ENCODE data around the gene LAPTM5. TPM values are rescaled to one million over a fixed set of nuclear protein-coding genes. Genes with fewer than 3 reads are reported as not detected.

LAPTM5 gene
- total and polyA plus RNA-seq, 2 of the 8 experiments (the other 6 are each of a cell fraction or from before 2014, with no cell fraction given): 0.37 to 1.4 TPM

DNA sequence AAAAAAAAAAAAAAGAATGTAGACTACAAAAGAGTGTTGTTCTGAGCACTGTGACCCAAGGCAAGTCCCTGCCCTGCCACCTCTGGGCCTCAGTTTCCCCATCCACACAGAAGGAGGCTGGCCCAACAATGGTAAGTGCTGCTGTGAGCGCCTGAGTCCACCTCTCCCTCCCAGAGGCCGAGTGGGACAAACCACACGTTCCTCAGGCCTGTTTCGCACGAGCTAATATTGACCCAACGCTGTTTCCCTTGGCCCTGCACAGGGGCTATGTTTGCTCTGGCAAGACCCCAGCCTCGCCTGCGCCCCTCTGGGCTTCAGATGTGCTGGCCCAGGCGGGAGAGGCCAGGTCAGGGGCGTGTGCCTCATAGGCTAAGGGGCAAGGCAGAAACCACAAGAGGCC, 12.6 kb upstream of the LAPTM5 start:
- H2AK5ac ChIP-seq (ENCODE audit: low read depth, low read length): no peak overlapping the region
- H3K4me3 ChIP-seq (ENCODE audit: extremely low read depth in 1 of 4, insufficient read depth in 2 of 4, low read depth in 3 of 4, low read length in 4 of 4): no peak overlapping the region
- H3K4me2 ChIP-seq (ENCODE audit: insufficient read depth in 1 of 2, low read depth in 2 of 2, low read length in 2 of 2): no peak overlapping the region
- no peaks in the 10 kb centered on the region for H3K27me3 ChIP-seq (replicated peaks in 1 of 4; ENCODE audit: control insufficient read depth in 3 of 4, extremely low read depth in 1 of 4, insufficient read depth in 3 of 4, low read length in 3 of 4)
- no peak overlapping the region for H3K27ac ChIP-seq (ENCODE audit: low read depth, low read length)
- H3K9ac ChIP-seq (replicated peaks in 1 of 4; ENCODE audit: extremely low read depth in 1 of 4, low read depth in 3 of 4, low read length in 3 of 4): no peak overlapping the region
- H2BK20ac ChIP-seq (ENCODE audit: low read length): no peak overlapping the region
- H3K79me1 ChIP-seq (ENCODE audit: low read depth, low read length): no peaks in the 10 kb centered on the region
- no peaks in the 10 kb centered on the region; a peak in 1 of 7 replicates for H3K4me1 ChIP-seq (replicated peaks in 1 of 4; ENCODE audit: control insufficient read depth in 3 of 4, insufficient read depth in 4 of 4, low read length in 3 of 4)
- no peaks in the 10 kb centered on the region for H3K9me3 ChIP-seq (ENCODE audit: insufficient read depth in 2 of 2, low read depth in 1 of 2, low read length in 1 of 2)
- no peaks in the 10 kb centered on the region for H4K20me1 ChIP-seq (replicated peaks in 1 of 2; ENCODE audit: control insufficient read depth in 1 of 2, insufficient read depth in 2 of 2, low read length in 2 of 2)
- H3K56ac ChIP-seq (replicated peaks; ENCODE audit: insufficient read length, low read depth, low read length): no peak overlapping the region
- TF ChIP-seq ZNF274 (IDR thresholded peaks at IDR 0.05; ENCODE audit: borderline replicate concordance, extremely low read depth, low read length) (no peak), SRF (IDR thresholded peaks at IDR 0.05; ENCODE audit: low read depth, low read length) (no peak), SIX5 (IDR thresholded peaks at IDR 0.05; ENCODE audit: low read depth, low read length) (no peak), SIRT6 (IDR thresholded peaks at IDR 0.05; ENCODE audit: low read length) (no peak), POLR2A (IDR thresholded peaks at IDR 0.05; ENCODE audit: control extremely low read depth in 1 of 2, low read depth in 2 of 2, low read length in 2 of 2) (no peak), JUND (IDR thresholded peaks at IDR 0.05; ENCODE audit: low read length) (no peak), TAF7 (optimal IDR thresholded peaks at IDR 0.05; ENCODE audit: borderline replicate concordance, low read depth, low read length) (no peak), CBX8 (IDR thresholded peaks at IDR 0.05; ENCODE audit: borderline replicate concordance, low read depth, low read length) (no peak), CHD1 (IDR thresholded peaks at IDR 0.05; ENCODE audit: low read depth, low read length) (no peak)
- H3K14ac ChIP-seq (ENCODE audit: insufficient read length): no peak overlapping the region
- WGBS, 2 experiments (ENCODE audit: extremely low coverage in 1 of 2, insufficient coverage in 1 of 2, insufficient read length in 1 of 2, insufficient replicate concordance in 2 of 2, low coverage in 1 of 2, low lambda C conversion rate in 2 of 2, missing lambda C conversion rate in 1 of 2): 90% methylated on average over 10 of the region's 10 CpGs; no CpG with 5 or more reads in 1 of the 2 experiments
- POLR2A ChIA-PET (ENCODE audit: partially characterized antibody): no interaction called here
- DNase-seq (ENCODE audit: low read depth in 1 of 2, low spot score in 2 of 2) (no peak), FAIRE-seq (no peak)
- no peak overlapping the region for H4K5ac ChIP-seq (ENCODE audit: insufficient read length, low read depth, low read length)
- H2BK5ac ChIP-seq (ENCODE audit: low read depth, low read length): no peak overlapping the region
- no peak overlapping the region for H2BK120ac ChIP-seq (replicated peaks; ENCODE audit: low read depth, low read length)
- no peak overlapping the region for H4K91ac ChIP-seq (replicated peaks; ENCODE audit: insufficient read length, low read length)
- H3K79me2 ChIP-seq (ENCODE audit: control insufficient read depth in 1 of 2, insufficient read depth in 2 of 2, low read length in 2 of 2): no peaks in the 10 kb centered on the region
- no peak overlapping the region for H2BK15ac ChIP-seq (ENCODE audit: low read length)
- no peaks in the 10 kb centered on the region for H3K36me3 ChIP-seq (ENCODE audit: control insufficient read depth in 2 of 4, insufficient read depth in 4 of 4, low read length in 3 of 4)
- H3K23me2 ChIP-seq (ENCODE audit: low read depth, low read length): no peaks in the 10 kb centered on the region
- no peak overlapping the region for H2AFZ ChIP-seq (ENCODE audit: low read length)
- no peak overlapping the region for H3K23ac ChIP-seq (ENCODE audit: insufficient read length)
- H3K4ac ChIP-seq (replicated peaks; ENCODE audit: insufficient read length, low read depth, low read length): no peak overlapping the region
- H3K18ac ChIP-seq (ENCODE audit: extremely low read depth, low read length): no peak overlapping the region
- CTCF ChIA-PET (ENCODE audit: partially characterized antibody): interaction anchor here (2.6 to 51.2 kb wide), 3 partner anchors 9 to 30 kb away, joined by 10 to 1640 read pairs (median 23); partner anchors contain the start of genes LAPTM5 and MATN1
- H2BK12ac ChIP-seq (ENCODE audit: low read depth, low read length): no peak overlapping the region
- H4K8ac ChIP-seq (ENCODE audit: extremely low read depth, insufficient read depth, low read length): no peak overlapping the region
